Measurements from ENCODE around the gene IRAG1. TPM values are rescaled to one million over a fixed set of nuclear protein-coding genes. Genes with fewer than 3 reads are reported as not detected.

IRAG1 gene
- total RNA-seq, 1 experiment from 2014 or later: not detected

- DNase-seq (ENCODE audit: low read depth): no peak
These were observed 47.5 kb downstream of the IRAG1 start for GRCh38 chr11:10646005-10646404.

GRCh38 chr11:10645212-10645795, 48.3 kb downstream of the IRAG1 start:
- no peak for DNase-seq (ENCODE audit: low read depth)

Other genes with a start within 250 kb of the IRAG1 start
- gene AMPD3, start 238.5 kb downstream of the IRAG1 start, total RNA-seq (2014; rRNA removed; shearing (Covaris generic)): 1.3 and 2.0 TPM in 2 replicates
- gene RNF141, start 152.6 kb downstream of the IRAG1 start, total RNA-seq (2014; rRNA removed; shearing (Covaris generic)): 11.5 and 27.4 TPM in 2 replicates
- not detected in 2 replicates for gene LYVE1, start 125.1 kb downstream of the IRAG1 start, total RNA-seq (2014; rRNA removed; shearing (Covaris generic))
- 14.3 and 15.0 TPM in 2 replicates for gene CTR9, start 57.5 kb upstream of the IRAG1 start, total RNA-seq (2014; rRNA removed; shearing (Covaris generic))
- gene EIF4G2, start 115.2 kb upstream of the IRAG1 start, total RNA-seq (2014; rRNA removed; shearing (Covaris generic)): 812 and 943 TPM in 2 replicates
- gene ZBED5, start 164.3 kb upstream of the IRAG1 start, total RNA-seq (2014; rRNA removed; shearing (Covaris generic)): 30.5 and 35.5 TPM in 2 replicates